IPS DF 4.7 (cell line): ENCODE data around the gene PSENEN.
"Not testable (repeated sequence)": the region's sequence is repeated elsewhere in the genome, so short reads cannot be mapped to it uniquely, and the experiment has no call there.

Source experiments
- DNase-seq: peaks from one replicate; pipeline ENCODE4 v3.0.0-alpha.2; 2013; ENCODE audit warnings: low spot score; ENCODE audit errors: extremely low read depth

The PSENEN gene

DNA sequence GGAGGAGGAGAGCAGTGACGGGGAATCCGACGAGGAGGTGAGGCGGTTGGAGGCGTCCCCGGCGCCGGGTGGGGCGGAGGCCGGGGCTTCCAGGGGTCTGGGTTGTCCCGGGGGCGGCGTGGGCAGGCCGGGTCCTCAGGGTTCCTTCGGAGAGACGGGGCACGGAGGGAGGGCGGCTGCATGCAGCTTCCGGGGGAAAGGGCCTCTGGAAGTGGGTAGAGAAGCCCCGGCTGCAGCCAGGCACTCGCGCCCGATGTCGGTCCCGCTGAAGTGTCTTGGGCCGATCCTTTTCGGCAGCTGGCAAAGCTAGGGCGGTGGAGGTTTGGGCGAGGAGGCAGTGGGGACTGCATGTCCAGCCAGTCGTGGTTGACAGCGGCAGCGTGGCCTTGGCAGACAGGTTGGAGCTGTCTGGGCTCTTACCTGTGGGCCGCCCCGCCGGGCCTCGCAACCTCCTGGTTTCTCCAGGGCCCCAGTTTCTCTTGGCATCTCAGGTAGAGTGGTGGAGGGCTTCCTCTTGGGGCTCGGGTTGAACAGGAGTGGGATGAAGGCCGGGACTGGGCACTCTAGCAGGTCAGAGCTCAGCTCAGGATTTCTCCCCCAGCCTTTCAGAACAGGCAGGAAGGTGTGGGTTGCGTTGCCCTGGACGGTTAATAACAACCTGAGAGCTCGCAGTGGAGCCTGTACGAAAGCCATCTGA lies 27.0 kb upstream of the PSENEN start:
- DNase-seq: no peak

GRCh38 chr19:35719402-35720162 lies 25.9 kb upstream of the PSENEN start:
- DNase-seq: no peak

DNA sequence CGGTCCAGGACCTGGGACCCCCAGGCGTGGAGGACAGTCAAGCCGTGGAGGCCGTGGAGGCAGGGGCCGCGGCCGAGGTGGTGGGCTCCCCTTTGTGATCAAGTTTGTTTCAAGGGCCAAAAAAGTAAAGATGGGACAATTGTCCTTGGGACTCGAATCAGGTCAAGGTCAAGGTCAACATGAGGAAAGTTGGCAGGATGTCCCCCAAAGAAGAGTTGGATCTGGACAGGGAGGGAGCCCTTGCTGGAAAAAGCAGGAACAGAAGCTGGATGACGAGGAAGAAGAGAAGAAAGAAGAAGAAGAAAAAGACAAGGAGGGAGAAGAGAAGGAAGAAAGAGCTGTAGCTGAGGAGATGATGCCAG lies 25.3 kb upstream of the PSENEN start:
- no peak for DNase-seq

- DNase-seq: no peak
Observed at GRCh38 chr19:35720648-35721047, 24.8 kb upstream of the PSENEN start.

GRCh38 chr19:35721374-35721773 lies 24.1 kb upstream of the PSENEN start:
- no peak for DNase-seq

DNA sequence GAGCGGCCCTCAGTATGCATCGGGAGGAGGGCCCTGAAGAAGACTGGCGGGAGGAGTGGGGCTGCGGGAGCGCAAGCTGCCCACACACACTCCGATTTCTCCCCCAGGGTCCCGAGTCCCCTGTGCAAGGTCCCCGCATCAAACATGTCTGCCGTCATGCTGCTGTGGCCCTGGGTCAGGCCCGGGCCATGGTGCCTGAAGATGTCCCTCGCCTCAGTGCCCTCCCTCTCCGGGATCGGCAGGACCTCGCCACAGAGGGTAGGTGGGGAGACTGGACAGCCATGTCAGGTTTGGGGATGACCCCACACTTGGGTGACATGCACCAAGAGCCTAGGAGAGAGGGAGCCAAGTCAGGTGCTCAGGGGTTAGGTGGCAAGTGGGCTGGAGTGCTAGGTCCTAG lies 23.0 kb upstream of the PSENEN start:
- no peak for DNase-seq

GRCh38 chr19:35722897-35723296 lies 22.6 kb upstream of the PSENEN start:
- DNase-seq: no peak

DNA sequence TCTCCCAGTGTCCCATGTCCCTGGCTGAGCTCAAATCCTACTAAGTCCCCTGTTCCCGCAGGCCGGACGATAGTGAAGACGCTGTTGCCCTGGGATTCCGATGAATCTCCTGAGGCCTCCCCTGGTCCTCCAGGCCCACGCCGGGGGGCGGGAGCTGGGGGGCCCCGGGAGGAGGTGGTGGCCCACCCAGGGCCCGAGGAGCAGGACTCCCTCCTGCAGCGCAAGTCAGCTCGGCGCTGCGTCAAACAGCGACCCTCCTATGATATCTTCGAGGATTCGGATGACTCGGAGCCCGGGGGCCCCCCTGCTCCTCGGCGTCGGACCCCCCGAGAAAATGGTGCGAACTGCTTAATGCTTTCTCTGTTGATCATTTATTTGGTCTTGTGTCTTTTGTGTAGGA lies 21.8 kb upstream of the PSENEN start:
- DNase-seq: no peak

DNA sequence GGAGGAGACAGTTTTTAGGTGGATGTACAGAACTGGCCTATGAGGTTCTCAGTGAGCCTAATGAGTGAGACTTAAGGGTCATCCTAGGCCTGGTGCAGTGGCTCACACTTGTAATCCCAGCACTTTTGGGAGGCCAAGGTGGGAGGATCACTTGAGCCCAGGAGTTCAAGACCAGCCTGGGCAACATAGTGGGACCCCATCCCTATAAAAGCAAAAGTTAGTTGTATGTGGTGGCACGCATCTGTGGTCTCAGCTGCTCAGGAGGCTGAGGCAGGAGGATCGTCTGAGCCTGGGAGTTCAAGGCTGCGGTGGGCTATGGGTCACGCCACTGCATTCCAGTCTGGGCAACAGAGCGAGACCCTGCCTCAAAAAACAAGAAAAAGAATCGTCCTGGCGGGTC lies 21.3 kb upstream of the PSENEN start:
- DNase-seq: not testable (repeated sequence)

DNA sequence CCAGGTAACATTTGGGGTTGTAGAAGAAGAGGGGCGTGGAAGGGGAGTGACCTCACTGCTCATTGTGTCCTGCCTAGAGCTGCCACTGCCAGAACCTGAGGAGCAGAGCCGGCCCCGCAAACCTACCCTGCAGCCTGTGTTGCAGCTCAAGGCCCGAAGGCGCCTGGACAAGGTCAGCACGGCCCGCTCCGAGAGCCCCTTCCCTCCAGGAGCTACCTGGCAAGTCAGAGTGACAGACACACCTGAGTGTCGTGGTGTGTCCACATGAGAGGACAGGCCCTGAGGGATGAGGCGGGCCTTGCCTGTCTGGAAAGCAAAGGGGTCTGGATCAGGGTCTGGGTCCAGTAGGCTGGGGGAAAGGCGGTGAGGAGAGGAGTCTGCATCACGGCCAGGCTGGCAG lies 20.9 kb upstream of the PSENEN start:
- DNase-seq: no peak

DNA sequence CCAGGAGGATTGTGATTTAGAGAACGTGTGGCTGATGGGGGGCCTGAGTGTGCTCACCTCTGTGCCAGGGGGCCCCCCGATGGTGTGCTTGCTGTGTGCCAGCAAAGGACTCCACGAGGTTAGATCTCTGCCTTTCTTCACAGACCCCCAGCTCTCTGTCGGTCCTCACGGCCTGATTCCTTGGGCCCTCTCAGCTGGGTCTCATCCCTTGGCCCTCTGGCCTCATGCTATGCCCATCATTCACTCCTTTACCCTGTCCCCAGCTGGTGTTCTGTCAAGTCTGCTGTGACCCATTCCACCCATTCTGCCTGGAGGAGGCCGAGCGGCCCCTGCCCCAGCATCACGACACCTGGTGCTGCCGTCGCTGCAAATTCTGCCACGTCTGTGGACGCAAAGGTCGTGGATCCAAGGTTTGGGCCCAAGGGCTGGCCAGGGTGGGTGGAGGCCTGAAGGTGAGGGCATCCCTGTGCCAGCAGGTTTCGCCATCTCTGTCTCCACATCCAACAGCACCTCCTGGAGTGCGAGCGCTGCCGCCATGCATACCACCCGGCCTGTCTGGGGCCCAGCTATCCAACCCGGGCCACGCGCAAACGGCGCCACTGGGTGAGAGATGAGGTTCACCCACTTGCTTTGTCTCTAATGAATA lies 20.1 kb upstream of the PSENEN start:
- DNase-seq: no peak

DNA sequence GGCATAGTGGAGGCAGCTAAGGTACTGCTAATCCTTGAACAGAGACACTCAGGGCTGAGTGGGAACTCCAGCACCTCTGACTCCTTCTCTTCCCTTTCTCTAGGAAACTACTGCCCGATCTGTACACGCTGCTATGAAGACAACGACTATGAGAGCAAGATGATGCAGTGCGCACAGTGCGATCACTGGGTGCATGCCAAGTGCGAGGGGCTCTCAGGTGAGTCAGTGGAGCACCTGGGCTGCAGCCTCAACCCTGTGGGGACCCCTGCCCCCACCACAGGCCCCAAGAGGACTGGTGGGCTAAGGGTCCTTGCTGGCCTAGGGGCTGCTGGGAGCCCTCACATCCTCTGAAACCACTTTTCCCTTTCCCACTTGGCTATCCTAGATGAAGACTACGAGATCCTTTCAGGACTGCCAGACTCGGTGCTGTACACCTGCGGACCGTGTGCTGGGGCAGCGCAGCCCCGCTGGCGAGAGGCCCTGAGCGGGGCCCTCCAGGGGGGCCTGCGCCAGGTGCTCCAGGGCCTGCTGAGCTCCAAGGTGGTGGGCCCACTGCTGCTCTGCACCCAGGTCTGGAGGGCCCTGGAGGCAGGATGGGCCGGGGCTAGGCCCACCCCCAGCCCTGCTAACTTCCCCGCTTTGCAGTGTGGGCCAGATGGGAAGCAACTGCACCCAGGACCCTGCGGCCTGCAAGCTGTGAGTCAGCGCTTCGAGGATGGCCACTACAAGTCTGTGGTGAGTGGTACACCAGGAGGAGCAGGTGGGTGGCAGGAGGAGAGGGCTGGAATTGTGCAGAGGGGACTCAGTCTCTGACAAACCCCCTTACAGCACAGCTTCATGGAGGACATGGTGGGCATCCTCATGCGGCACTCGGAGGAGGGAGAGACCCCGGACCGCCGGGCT lies 18.1 kb upstream of the PSENEN start:
- DNase-seq: no peak

GRCh38 chr19:35727956-35728706 lies 17.3 kb upstream of the PSENEN start:
- no peak for DNase-seq

- no peak for DNase-seq
Observed at GRCh38 chr19:35729021-35729420, 16.4 kb upstream of the PSENEN start.

- DNase-seq: no peak
Observed at GRCh38 chr19:35729763-35730162, 15.7 kb upstream of the PSENEN start.

DNA sequence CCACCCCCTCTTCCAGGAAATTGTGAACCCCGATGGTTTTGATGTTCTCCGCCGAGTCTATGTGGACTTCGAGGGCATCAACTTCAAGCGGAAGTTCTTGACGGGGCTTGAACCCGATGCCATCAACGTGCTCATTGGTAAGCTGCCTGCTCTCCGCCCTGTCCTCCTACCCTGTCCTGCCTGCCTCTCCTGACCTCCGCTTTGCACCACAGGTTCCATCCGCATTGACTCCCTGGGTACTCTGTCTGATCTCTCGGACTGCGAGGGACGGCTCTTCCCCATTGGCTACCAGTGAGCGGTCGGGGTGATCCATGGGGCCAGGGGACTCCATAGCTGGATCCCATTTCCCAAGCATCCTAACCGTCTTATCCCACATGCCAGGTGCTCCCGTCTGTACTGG lies 15.1 kb upstream of the PSENEN start:
- DNase-seq: no peak

GRCh38 chr19:35731353-35731752 lies 14.1 kb upstream of the PSENEN start:
- DNase-seq: no peak

- DNase-seq: no peak
Observed at GRCh38 chr19:35731779-35732405, 13.6 kb upstream of the PSENEN start.

DNA sequence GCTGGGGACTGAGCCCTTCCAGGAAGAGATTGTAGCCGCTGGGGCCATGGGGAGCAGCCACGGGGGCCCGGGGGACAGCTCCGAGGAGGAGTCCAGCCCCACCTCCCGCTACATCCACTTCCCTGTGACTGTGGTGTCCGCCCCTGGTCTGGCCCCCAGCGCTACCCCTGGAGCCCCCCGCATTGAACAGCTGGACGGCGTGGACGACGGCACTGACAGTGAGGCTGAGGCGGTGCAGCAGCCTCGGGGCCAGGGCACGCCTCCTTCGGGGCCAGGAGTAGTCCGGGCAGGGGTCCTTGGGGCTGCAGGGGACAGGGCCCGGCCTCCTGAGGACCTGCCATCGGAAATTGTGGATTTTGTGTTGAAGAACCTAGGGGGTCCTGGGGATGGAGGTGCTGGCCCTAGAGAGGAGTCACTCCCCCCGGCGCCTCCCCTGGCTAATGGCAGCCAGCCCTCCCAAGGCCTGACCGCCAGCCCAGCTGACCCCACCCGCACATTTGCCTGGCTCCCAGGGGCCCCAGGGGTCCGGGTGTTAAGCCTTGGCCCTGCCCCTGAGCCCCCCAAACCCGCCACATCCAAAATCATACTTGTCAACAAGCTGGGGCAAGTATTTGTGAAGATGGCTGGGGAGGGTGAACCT lies 12.8 kb upstream of the PSENEN start:
- no peak for DNase-seq
